CD4-positive, alpha-beta T cell treated with Interleukin-10 for 1 hour (primary cell): Measurements from ENCODE around the gene LTBP3.
A peak's percentile ranks its signal among the peaks of the same experiment; 100 is the strongest.

Source experiments
- DNase-seq: peaks from one replicate; pipeline ENCODE4 v3.0.0-alpha.2; 2020

LTBP3 gene

DNA sequence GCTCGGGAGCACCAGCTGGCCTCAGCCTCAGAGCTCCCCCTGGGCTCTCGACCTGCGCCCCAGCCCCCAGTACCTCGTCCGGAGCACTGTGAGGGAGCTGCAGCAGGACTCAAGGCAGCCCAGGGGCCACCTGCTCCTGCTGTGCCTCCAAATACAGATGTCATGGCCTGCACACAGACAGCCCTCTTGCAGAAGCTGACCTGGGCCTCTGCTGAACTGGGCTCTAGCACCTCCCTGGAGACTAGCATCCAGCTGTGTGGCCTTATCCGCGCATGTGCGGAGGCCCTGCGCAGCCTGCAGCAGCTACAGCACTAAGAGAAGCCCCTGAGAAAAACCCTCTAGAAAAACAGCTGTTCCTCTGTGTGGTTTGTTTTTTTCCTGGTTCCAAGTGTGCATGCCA, 13.3 kb upstream of the LTBP3 start:
- no peak for DNase-seq

DNA sequence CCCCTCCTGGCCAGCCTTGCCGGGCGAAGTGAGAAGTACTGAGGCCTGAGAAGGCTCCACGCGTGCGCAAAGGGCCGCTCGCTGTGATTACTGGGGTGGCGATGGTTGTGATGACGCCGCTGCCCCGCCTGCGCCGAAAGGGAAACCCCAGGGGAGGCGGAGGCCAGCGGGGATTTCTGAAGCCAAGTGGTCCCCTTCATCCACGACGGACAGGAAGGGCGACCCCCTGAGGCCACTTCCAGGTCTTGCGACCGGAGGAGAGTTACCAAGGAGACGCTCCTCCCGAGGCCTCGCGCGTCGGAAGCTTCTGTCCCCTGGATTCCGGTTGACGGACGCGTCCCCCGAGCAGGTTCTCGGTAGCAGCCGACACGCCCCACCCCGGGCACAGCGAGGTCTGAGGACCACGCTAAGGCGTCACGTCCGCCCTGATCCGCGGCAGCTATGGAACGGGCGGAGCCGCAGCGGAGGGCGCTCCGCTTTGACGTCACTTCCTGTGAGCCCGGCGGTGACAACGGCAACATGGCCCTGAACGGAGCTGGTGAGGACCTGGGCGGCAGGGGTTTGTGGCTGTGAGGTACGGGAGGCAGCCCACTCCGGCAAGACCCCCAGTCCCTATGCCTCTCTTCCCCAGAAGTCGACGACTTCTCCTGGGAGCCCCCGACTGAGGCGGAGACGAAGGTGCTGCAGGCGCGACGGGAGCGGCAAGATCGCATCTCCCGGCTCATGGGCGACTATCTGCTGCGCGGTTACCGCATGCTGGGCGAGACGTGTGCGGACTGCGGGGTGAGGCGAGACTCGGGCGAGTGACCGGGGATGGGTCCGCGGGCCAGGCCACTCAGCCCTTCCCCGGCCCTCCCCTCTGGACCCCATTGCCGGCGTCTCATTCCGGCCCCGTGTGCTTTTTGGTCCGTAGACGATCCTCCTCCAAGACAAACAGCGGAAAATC, 12.1 kb upstream of the LTBP3 start, which contains the start of gene ZNRD2:
ZNRD2 (plus strand) TSS at position 505 of the 946 bp plus-strand sequence; CDS start at position 520, 15 bp downstream.
- peak; percentile 98 for DNase-seq

DNA sequence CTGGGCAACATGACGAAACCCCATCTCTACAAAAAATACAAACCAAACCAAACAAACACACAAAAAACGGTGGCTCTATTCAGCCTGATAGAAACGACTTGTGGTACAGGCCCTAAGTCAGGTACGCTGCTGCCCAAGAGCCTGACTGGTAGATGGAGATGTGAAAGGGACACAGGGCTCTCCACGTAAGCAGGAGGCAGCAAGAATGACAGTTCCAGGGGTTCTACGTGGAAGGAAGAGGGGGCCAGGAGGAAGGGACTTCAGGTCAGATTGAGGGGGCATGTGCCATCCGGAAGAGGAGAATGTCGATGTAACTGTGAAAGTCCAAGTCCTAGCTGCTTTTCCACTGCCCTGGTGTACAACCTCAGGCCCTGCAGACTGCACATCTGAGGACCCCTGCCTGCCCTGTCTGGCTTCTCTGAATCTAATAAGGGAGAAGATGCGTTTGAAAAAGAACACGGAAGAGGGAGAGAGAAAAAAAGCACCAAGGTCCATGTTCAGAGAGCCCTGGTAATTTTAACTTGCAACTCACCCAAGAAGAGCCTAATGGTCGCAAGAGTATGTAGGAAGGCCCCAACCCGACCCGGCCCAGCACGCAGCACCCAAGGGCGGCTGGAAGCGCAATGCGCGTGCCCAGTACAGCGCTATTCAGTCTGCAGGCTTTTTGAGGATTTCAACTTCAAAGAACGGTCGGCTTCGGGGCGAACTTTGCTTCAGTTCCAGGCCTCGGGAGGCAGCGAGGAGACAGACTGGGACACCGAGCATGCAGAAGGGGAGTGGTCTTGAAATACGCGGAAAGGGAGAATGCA, 11.2 kb upstream of the LTBP3 start:
- DNase-seq: no peak

DNA sequence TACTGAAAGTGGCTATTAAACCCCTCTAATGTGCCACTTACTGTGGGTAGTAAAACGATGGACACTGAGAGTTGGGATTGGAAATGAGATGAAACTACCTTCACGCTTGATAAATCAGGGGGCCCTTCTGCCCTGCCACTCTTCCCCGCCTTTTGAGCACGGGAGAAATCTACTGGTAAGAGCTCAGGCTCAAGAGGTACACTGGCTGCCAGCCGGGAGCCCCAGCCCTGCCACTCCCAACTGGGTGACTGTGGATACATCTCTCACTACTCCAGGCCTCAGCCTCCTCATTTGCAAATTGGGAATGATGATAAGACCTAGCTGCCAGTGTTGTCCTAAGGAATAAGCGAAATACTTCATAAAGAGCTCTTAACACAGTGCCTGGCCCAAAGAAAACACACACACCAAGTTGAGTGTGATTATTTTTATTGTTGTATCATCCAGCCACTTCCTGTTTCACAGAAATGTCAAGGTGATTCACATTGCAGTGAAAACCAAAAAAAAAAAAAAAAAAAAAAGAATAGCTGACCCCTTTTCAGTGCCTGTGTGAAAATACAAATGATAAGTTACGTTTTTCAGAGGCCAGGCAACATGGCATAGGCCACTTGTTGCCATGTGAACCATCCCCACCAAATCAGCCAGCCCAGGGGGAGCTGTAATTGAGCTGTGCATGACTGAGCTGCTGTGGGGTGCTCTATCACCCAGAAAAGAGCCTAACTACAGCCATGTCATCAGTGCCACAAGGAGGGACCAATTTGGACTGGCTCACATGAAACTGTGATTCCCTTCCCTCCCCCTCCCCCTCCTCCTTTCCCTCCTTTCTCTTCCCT, 7.7 kb upstream of the LTBP3 start:
- DNase-seq: peak; percentile 81

DNA sequence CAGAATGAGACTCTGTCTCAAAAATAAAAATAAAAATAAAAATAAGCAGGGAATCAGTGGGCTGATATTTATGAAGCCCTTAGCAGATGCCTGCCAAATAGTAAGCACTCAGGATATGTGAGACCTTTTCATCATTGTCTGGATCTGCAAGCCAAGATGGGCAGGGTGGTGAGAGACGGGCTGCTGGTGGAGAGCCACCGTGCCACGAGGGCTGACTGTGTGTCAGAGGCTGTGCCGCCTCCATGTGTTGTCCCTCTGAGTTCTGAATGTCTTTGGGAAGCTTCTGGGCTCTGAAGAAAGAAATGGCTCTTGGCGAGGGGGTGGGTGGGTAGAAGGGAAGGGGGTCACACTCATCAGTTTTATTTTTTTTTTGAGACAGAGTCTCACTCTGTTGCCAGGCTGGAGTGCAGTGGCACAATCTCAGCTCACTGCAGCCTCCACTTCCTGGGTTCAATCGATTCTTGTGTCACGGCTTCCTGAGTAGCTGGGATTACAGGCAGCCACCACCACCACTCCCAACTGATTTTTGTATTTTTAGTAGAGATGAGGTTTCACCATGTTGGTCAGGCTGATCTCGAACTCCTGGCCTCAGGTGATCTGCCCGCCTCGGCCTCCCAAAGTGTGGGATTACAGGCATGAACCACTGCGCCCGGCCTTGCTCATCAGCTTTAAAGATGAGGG, 6.9 kb upstream of the LTBP3 start:
- peak; percentile 60 for DNase-seq

DNA sequence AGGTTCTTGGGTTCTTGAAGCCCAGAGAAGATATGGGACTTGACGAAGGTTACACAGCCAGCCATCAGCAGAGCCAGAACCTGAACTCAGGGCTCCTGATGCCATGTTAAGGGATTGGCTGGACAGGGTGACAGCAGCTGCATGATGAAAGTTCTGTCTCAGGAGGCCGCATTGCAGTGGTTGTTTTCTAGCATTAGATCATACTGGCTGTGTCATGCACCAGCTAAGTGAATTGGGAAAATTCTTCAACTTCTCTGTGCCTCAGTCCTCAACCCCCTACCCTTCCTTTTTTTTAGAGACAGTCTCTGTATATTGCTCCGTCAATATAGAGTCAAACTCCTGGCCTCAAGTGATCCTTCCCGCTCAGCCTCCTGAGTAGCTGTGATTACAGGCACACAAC, 5.4 kb upstream of the LTBP3 start:
- no peak for DNase-seq

DNA sequence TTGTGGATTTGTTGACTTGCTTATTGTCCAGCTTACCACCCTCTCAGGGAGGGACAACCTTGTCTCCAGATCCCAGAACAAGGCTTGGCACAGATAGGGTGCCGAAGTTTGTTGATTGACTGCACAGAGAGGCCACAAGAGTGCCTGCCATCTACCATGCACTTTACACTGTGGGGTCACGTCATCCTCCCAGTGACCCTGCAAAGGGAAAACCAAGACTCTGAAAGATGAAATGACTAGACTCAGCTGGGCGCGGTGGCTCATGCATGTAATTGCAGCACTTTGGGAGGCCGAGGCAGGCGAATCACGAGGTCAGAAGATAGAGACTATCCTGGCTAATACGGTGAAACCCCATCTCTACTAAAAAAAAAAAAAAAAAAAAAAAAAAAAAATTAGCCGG, 4.6 kb upstream of the LTBP3 start:
- no peak for DNase-seq

DNA sequence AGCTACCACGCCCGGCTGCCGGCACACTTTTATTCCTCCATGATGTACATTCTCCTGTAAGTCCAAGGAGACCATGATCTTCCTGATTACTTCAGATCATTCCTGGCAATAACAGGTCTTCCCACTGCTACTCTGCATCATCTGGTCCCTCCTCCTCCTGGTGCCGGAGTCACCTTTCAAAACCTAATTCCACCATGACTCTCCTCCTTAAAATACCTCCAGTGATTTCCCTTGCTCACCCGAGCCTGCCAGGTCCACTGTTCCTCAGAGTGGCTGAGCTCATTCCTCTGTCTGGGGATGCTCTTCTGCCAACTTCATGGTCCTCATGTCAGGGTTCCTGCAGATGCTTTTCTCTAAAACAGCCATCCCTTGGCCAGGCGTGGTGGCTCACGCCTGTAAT, 3.9 kb upstream of the LTBP3 start:
- no peak for DNase-seq

DNA sequence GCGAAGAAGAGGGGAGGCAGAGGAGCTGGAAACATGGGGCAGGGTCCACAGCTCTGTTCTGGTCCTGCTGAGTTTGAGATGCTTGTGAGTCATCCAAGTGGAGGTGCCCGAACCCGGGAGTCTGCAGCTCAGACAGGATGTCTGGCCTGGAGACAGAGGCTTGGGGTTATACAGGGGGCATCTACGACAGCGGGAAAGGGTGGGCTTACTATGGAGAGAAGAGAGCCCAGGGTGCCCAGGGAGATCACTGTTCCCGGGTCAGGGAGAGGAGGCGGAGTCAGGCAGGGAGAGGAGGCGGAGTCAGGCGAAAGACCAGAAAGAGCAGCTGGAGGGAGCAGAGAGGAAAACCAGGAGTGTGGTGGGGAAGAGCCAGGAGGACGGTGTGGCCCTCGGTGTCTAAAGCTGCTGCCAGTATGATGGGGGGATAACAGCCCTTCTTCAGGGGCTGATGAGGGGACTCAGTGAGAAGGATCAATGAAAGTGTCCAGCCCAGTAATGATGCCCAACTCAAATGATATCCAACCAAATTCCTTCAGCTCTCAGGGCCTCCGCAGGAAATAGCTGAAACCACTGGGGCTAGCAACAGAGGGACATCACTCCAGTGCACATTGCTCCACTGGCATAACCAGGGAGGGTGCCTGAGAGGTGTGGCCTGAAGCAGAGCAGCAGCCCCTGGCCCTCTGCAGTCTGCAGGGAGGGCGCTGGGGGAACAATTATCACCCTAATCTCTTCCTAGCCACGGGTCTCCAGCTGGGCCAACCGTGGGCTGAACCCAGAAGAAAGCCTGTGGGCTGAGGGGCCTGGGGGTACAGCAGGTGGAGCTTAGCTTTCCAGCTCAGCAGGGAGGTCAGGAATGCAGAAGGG, 2.6 kb upstream of the LTBP3 start:
- DNase-seq: no peak

DNA sequence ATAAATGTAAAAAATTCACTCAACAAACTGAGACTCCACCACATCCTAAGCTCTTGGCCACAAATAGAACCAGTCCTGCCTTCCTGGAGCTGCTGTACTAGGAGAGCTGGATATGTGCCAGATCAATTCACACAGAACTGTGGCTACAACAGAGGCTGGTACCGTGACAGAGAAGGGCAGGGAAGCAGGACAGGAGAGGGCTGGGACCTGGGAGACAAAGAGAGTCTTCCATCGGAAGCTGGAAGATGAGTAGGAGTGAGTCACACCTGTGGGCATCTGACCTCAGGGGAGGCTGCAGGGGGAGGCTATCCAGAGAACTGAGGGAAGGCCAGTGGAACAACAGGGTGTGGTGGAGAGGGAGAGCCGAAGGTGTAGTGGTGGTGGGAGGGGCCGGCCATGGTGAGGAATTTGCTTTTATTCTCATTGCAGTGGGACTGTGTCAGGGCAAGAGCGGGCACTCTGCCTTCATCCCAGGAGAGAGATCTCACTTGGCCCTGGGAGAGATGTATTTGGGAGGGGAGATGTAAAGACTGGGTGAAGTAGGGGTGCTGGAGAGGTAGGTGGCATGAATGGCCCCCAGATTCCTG, 1.9 kb upstream of the LTBP3 start:
- DNase-seq: no peak

DNA sequence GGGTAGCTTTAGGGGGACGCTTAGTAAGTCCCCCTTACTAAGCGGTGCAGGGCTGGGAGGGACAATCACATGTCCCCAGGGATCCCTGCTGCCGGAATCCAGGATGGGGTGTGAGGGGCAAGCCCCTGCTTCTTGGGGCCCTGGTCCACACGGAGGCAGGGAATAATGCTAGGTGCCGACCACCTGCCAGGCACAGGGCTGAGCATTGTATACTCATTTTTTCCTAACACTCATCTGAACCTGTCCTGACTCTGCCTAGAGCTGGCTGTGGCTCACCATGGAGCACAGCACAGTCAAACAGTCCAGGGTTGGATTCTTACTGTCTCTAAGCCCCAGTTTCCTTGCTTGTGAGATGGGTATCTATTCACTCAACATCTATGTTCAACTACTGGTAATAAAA, 1.4 kb upstream of the LTBP3 start:
- no peak for DNase-seq

DNA sequence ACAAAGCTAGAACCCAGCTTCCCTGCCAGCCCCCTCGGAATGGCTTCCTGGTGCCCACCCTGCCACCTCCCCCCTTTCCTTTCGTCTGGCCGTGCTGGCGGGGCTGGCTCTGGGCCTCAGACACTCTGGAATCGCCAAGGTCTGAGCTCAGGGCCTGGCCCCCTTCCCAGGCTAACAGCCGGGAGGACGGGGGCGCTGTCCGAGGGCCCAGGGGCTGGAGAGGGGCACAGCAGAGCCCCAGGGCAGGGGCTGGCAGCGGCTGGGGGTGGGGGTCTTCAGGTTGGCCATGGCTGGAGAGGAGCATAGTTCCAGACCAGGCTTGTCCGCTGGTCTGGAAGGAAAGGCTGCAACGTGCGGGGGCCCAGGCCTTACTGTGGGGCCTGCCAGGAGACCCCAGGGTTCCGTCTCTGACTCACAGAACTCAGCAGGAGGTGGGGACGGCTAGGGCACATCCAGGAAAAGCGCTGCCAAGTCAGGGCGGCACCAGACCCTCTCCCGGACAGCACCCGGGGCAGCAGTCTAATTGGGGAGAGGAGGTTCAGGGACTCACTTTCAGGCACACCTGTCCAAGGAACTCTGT, 861 bp upstream of the LTBP3 start:
- DNase-seq: no peak

DNA sequence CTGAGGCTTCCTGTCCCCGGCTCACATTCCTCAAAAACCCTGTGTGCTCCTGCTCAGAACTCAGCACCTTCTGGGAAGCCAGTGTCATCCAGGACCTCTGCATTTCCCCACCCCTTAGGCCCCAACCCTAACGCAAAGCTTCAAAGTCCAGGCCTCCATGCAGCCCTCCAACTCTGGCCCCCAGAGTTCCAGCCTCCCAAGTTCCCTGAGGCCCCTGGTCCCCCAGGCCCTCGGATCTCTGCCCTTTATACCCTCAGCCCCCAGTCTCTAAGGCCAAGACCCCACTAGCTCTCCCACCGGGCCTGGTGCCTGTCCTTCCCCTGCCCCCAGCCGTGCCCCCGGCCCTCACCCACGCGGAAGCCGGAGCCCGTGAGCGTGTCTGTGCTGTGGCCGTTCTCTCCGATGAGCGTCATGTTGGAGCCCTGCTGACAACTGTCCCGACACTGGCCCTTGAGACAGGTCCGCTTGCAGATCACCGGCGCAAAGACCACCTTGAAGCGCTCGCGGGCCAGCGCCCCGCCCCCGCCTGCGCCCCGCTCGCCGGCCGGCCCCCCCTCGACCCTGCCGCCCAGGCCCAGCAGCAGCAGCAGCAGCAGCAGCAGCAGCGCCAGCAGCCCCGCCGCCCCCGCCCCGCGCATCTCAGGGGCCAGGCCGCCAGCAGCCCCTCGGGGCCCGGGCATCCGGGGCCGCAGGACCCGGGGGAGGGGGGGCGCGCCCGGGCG, 718 bp downstream of the LTBP3 start:
- DNase-seq: no peak

DNA sequence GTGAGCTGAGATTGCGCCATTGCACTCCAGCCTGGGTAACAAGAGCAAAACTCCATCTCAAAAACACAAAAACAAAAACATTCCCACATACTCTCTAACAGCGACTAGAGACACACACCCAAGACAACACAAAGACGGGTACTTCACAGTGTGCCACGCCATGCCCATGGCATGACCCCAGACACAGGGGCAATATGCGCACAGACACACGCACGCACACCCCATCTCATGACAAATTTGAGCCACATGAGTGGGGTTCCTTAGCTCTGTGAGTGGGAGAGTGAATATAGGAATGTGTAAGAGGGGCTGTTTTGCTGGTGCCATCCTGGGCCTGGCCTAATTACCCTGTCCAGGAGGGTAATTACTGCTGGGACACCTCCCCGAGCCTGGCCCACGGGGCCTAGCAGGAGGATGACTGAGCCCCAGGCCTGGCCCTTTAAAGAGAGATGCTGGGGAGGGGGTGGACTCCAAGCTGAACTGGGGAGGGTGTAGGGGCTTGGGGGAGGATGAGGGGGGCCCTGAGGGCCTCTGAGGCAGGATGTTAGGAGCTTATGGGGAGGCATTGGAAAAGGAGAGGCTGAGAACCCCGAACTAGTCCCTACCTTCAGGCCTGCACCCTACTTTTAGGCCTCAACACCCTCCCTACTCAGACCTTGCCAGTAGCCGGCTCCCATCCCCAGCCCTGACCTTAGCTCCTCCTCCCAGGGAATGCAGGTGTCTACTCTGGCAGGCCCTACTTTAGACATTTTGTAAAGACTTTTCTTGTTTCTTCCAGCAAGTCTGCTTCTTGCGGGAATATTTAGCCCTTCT, 1.5 kb downstream of the LTBP3 start:
- DNase-seq: no peak

DNA sequence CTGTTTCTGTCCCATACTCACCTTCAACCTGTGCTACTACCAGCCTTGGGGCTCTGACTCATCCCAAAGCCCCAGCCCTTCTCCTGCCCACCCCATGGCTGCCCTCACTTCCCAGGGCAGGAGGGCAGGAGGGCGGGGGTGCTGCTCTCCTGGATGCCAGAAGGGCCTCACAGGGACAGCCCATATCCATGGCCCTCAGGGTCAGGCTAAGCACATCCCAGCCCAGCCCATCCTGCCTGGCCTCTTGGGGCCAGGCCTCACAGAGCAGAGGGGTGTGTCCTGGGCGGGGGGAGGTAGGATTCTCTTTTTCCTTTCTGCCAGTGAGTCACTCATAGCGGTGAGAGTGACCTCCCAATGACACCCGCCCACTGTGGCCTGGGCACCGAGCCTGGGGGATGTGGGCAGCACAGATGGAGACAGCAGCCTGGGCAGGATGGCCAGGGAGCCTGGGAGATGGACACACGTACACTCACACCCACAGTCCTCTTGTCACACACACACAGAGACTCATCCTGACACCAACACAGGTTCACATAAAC, 2.4 kb downstream of the LTBP3 start:
- DNase-seq: no peak

DNA sequence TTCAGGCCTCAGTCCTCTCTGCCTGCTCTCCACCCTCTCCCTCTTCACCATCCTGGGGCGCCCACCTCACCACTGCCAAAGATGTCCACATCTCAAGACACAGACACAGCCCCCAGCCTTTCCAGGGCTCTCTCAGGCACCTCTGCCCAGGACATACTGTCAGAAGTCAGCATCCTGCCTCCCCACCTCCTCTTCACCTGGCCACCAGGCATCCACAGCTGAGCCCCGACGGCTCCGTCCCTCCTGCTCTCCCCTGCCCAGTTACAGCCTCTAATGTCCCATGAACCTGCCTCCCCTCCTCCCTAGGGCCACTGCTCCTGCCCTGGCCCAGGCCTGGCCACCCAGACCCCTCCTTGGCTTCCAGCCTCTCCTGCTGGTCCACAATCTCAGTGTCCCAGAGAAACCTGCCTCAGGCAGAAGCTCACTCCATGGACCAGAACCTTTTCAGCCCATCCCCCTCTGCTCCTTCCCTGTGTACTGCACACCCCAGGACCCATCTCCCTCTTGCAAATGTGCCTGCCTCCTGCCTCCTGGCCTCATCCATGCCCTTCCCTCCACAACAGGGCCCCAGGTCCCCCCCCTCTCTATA, 3.2 kb downstream of the LTBP3 start:
- DNase-seq: no peak

DNA sequence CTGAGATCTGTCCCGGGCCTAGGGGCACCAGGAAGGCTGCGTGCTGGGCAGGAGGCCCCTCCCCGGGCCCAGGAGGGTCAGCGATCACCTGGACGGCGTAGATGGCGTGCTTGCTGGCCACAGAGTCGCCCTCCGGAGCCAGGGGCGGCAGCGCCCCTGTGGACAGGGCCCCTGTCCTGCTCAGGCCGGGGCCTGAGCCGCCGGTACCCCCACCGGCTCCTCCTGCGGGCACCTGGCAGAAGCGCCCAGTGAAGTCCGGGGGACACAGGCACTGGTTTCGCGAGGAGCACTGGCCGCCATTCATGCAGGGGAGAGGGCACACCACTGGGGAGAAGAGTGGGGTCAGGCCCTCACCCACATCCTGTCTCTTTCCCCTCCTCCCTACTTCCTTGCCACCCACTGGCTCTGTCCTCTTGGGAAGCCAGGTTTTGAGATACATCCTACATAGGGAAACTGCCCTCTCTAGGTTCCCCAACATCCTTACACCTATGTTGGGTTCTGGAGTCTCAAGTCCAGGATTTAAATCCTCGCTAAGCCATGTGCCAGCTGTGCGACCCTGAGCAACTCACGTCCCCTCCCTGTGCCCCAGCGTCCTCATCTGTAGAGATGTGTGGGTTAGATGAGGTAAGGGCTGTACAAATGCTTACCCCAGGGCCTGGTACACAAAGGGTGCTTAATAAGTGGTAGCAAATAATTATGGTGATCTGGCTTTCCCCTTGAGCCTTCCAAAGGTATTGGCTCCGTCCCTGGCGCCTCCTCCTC, 3.9 kb downstream of the LTBP3 start:
- DNase-seq: no peak
